K562 (cell line): ENCODE measurements around the gene YIF1A. TPM values are rescaled to one million over a fixed set of nuclear protein-coding genes. Genes with fewer than 3 reads are reported as not detected.

Source experiments
- ADNP ChIP-seq: fragments of 200-800 bp; sonication (Bioruptor generic); IDR thresholded peaks from 2 replicates; pipeline ENCODE4 v1.6.1; 2016; ENCODE audit warnings: missing genetic modification characterization, missing compliant biosample characterization
- DIDO1 ChIP-seq: fragments of 450-650 bp; IDR thresholded peaks from 2 replicates; pipeline ENCODE4 v1.6.1; 2016; ENCODE audit warnings: low read depth, missing biosample characterization, missing genetic modification characterization
- ETS2 ChIP-seq: IDR thresholded peaks from 2 replicates; pipeline ENCODE4 v1.6.1; 2016; ENCODE audit warnings: borderline replicate concordance, missing genetic modification characterization, mild to moderate bottlenecking, moderate library complexity, missing compliant biosample characterization; ENCODE audit not compliant: poor library complexity, severe bottlenecking
- GABPB1 ChIP-seq: sonication (generic); formaldehyde crosslinking; IDR thresholded peaks from 2 replicates; pipeline ENCODE4 v1.8.0; 2022; ENCODE audit warnings: mild to moderate bottlenecking, missing genetic modification reagents
- HEY1 ChIP-seq: fragments of 250-450 bp; sonication (Bioruptor Pico); IDR thresholded peaks from 2 replicates; pipeline ENCODE4 v1.5.0; 2020; ENCODE audit warnings: mild to moderate bottlenecking, moderate library complexity, borderline replicate concordance
- HMGN3 ChIP-seq: IDR thresholded peaks from 2 replicates; pipeline ENCODE4 v1.6.1; 2011; ENCODE audit warnings: borderline replicate concordance, low read depth, mild to moderate bottlenecking, mixed read lengths, low read length; ENCODE audit not compliant: insufficient read length; ENCODE audit errors: extremely low read depth
- HNRNPL ChIP-seq: fragments of 200-400 bp; formaldehyde crosslinking; IDR thresholded peaks from 2 replicates; pipeline ENCODE4 v1.6.1; 2017; ENCODE audit warnings: low read depth, mild to moderate bottlenecking, low read length
- MCM2 ChIP-seq: fragments of 450-650 bp; IDR thresholded peaks from 2 replicates; pipeline ENCODE4 v1.6.1; 2017; ENCODE audit warnings: low read depth, mild to moderate bottlenecking
- NR3C1 ChIP-seq: sonication (generic); formaldehyde crosslinking; IDR thresholded peaks from 2 replicates; pipeline ENCODE4 v1.8.1; 2022; ENCODE audit warnings: missing genetic modification reagents
- POLR2H ChIP-seq: IDR thresholded peaks from 2 replicates; pipeline ENCODE4 v1.6.1; 2016; ENCODE audit warnings: missing genetic modification characterization, low read depth, mild to moderate bottlenecking, control low read depth, missing compliant biosample characterization, moderate library complexity
- PTTG1 ChIP-seq: fragments of 450-650 bp; IDR thresholded peaks from 2 replicates; pipeline ENCODE4 v1.6.1; 2016; ENCODE audit warnings: low read depth, mild to moderate bottlenecking, missing genetic modification characterization, missing compliant biosample characterization
- SIRT6 ChIP-seq: IDR thresholded peaks from one replicate; pipeline ENCODE4 v1.6.1; 2012; ENCODE audit warnings: low read depth, mild to moderate bottlenecking, control low read depth, inconsistent platforms, low read length, moderate library complexity
- SMAD1 ChIP-seq: fragments of 150-350 bp; IDR thresholded peaks from 2 replicates; pipeline ENCODE4 v1.6.1; 2014; ENCODE audit warnings: low read length, low read depth; ENCODE audit not compliant: partially characterized antibody
- SRF ChIP-seq, 2 experiments: fragments of 250-450, 450-650 bp in 1 of 2; sonication (Bioruptor Pico) in 1 of 2; sonication (generic) in 1 of 2; formaldehyde crosslinking; IDR thresholded peaks; 2 replicates each; pipeline versions ENCODE4 v1.5.0 to v1.5.1; 2020 to 2022; ENCODE audit warnings: mild to moderate bottlenecking in 1 of 2, missing genetic modification reagents in 1 of 2
- SRSF1 ChIP-seq: fragments of 200-400 bp; formaldehyde crosslinking; IDR thresholded peaks from 2 replicates; pipeline ENCODE4 v1.6.1; 2017; ENCODE audit warnings: mild to moderate bottlenecking, low read depth, low read length, moderate library complexity
- SRSF9 ChIP-seq: fragments of 200-400 bp; formaldehyde crosslinking; IDR thresholded peaks from 2 replicates; pipeline ENCODE4 v1.6.1; 2017; ENCODE audit warnings: low read depth, low read length, borderline replicate concordance
- SUPT5H ChIP-seq: fragments of 450-650 bp; IDR thresholded peaks from 2 replicates; pipeline ENCODE4 v1.6.1; 2016
- TAF9B ChIP-seq: fragments of 450-650 bp; IDR thresholded peaks from 2 replicates; pipeline ENCODE4 v1.6.1; 2018; ENCODE audit warnings: mild to moderate bottlenecking; ENCODE audit not compliant: partially characterized antibody
- ZBED1 ChIP-seq: IDR thresholded peaks from 2 replicates; pipeline ENCODE4 v1.6.1; 2014
- ZBTB17 ChIP-seq: fragments of 450-650 bp; formaldehyde crosslinking; IDR thresholded peaks from 2 replicates; pipeline ENCODE4 v1.4.0; 2020; ENCODE audit warnings: mild to moderate bottlenecking
- ZNF668 ChIP-seq: fragments of 250-450 bp; sonication (Bioruptor Pico); IDR thresholded peaks from 2 replicates; pipeline ENCODE4 v1.8.0; 2022; ENCODE audit warnings: mild to moderate bottlenecking, inconsistent platforms
- polyA plus RNA-seq, 8 experiments: library from polyadenylated mRNA; depleted of rRNA in 4 of 8; stranded (reverse) in 5 of 8; unstranded in 3 of 8; fragments of >200 nt; fragmentation: Nextera tagmentation in 2 of 8; fragmentation: Illumina TruSeq in 1 of 8; extraction: Ambion mirVana in 2 of 8; extraction: Trizol in 1 of 8; gene quantifications; 2 replicates each; pipeline versions ENCODE4 v1.2.1 to v1.2.3, GENCODE V29; 2011 to 2014; ENCODE audit warnings: inconsistent platforms in 1 of 8, missing spikeins in 1 of 8
- total RNA-seq, 7 experiments: library from RNA; depleted of rRNA in 6 of 7; stranded (reverse); fragments of >200 nt in 6 of 7; fragmentation: Illumina TruSeq in 2 of 7; extraction: Trizol in 2 of 7; gene quantifications; 2 replicates each; pipeline versions ENCODE4 v1.2.1 to v1.2.3, GENCODE V29; 2011 to 2021; ENCODE audit warnings: low replicate concordance in 1 of 7
- TF ChIP-seq, protein P1 (sequence below): fragments of 250-450 bp; sonication (Bioruptor Pico); IDR thresholded peaks from 2 replicates; pipeline ENCODE4 v1.8.0; 2022; ENCODE audit warnings: inconsistent platforms
- TF ChIP-seq, protein P2 (sequence below): sonication (generic); formaldehyde crosslinking; IDR thresholded peaks from 2 replicates; pipeline ENCODE4 v1.8.0; 2022; ENCODE audit warnings: missing genetic modification reagents, mild to moderate bottlenecking, borderline replicate concordance

YIF1A gene
- total and polyA plus RNA-seq, 9 of the 15 experiments (the other 6 are each of a cell fraction or from before 2014, with no cell fraction given): 8.6 to 121 (median 77.2) TPM

DNA sequence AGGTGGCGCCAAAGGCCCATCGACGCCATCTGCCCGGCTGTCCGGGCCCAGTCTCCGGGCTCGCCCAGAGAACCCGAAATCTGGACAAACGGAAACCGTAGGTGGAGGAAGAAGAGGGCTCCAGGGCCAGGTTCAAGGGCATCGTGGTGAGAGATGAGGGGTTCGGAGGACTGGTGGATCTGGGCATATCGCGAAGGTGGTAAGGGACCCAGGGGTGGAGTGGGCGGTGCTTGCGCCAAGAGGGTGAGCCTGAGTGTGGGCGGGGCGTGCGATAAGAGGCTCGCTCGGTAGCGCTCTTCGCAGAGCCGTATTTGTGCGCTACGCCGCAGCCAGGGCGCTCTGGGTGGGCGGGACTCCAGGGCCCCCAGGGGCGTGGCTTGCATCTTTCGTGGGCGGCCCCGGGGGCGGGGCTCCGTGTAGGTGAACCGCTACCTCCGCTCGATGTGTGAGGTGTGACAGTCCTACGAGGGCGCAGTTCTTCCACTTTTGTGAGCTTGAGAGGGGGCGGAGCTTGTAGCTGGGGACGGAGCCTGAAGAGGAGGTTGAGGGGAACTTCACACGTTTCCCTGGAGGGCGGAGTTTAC is 23.1 kb upstream of the YIF1A start (continued):
- TF ChIP-seq TAF9B: no peak
- TF ChIP-seq SUPT5H: no peak
- no peak for TF ChIP-seq ADNP (tag)
- TF ChIP-seq SRSF1: no peak
- TF ChIP-seq SMAD1: no peak
- TF ChIP-seq NR3C1: no peak
- TF ChIP-seq MCM2: no peak
- TF ChIP-seq, protein P1, sequence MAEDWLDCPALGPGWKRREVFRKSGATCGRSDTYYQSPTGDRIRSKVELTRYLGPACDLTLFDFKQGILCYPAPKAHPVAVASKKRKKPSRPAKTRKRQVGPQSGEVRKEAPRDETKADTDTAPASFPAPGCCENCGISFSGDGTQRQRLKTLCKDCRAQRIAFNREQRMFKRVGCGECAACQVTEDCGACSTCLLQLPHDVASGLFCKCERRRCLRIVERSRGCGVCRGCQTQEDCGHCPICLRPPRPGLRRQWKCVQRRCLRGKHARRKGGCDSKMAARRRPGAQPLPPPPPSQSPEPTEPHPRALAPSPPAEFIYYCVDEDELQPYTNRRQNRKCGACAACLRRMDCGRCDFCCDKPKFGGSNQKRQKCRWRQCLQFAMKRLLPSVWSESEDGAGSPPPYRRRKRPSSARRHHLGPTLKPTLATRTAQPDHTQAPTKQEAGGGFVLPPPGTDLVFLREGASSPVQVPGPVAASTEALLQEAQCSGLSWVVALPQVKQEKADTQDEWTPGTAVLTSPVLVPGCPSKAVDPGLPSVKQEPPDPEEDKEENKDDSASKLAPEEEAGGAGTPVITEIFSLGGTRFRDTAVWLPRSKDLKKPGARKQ (CRISPR knock-in tag): no peak; the same call in 1 of the 2 replicates
- TF ChIP-seq POLR2H (tag): no peak
- TF ChIP-seq ETS2 (tag): no peak
- TF ChIP-seq HNRNPL: no peak
- TF ChIP-seq SRSF9: no peak
- TF ChIP-seq ZNF668 (CRISPR knock-in tag): no peak
- peak; percentile 80 for TF ChIP-seq HMGN3
- no peak for TF ChIP-seq SIRT6
- no peak for TF ChIP-seq DIDO1 (tag)
- peak; percentile 80 for TF ChIP-seq GABPB1 (CRISPR knock-in tag)
- TF ChIP-seq SRF (CRISPR knock-in tag; IDR thresholded peaks at IDR 0.05): no peak
- no peak for TF ChIP-seq ZBTB17 (CRISPR knock-in tag)
- TF ChIP-seq PTTG1 (tag): no peak
- TF ChIP-seq ZBED1: no peak
- TF ChIP-seq, protein P2, sequence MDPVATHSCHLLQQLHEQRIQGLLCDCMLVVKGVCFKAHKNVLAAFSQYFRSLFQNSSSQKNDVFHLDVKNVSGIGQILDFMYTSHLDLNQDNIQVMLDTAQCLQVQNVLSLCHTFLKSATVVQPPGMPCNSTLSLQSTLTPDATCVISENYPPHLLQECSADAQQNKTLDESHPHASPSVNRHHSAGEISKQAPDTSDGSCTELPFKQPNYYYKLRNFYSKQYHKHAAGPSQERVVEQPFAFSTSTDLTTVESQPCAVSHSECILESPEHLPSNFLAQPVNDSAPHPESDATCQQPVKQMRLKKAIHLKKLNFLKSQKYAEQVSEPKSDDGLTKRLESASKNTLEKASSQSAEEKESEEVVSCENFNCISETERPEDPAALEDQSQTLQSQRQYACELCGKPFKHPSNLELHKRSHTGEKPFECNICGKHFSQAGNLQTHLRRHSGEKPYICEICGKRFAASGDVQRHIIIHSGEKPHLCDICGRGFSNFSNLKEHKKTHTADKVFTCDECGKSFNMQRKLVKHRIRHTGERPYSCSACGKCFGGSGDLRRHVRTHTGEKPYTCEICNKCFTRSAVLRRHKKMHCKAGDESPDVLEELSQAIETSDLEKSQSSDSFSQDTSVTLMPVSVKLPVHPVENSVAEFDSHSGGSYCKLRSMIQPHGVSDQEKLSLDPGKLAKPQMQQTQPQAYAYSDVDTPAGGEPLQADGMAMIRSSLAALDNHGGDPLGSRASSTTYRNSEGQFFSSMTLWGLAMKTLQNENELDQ (CRISPR knock-in tag): no peak
- peak; percentile 29; the same call in 1 of the 2 replicates for TF ChIP-seq HEY1 (CRISPR knock-in tag)
